NCI-H2227 (cell line): ENCODE results near the gene ARHGAP23.

Experiments used
- DNase-seq: peaks from one replicate; lab custom pipeline; 2025; ENCODE audit not compliant: unreplicated experiment; lab: John Stamatoyannopoulos, UW

ARHGAP23 gene

GRCh38 chr17:38428112-38428642 is at the start of gene ARHGAP23:
TSS of gene ARHGAP23 (plus strand) at chr17:38428464. CDS start at chr17:38428486, 22 bp downstream.
- peak; percentile 32 for DNase-seq

DNA sequence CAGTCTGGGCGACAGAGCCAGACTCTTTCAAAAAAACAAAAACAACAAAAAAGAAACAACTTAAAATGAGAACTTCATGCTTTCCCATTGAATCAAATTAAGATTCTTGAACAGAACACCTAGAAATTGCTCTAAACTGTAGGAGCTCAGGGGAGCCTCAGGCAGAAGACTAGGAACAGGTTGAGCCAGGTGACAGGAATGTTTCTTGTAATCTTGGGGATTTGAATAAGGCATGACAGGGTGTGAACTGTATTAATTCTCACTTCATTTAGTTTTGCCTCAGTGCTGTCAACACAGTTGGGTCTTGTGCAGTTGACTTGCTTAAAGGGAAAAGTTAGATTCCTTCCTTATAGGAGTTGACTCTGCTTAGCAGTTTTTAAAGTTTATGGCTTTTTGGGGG is 48.8 kb upstream of the ARHGAP23 start:
- DNase-seq = no peak

GRCh38 chr17:38395090-38395489 is 33.2 kb upstream of the ARHGAP23 start:
- no peak for DNase-seq

GRCh38 chr17:38397227-38397626 is 31.0 kb upstream of the ARHGAP23 start:
- DNase-seq = no peak

DNA sequence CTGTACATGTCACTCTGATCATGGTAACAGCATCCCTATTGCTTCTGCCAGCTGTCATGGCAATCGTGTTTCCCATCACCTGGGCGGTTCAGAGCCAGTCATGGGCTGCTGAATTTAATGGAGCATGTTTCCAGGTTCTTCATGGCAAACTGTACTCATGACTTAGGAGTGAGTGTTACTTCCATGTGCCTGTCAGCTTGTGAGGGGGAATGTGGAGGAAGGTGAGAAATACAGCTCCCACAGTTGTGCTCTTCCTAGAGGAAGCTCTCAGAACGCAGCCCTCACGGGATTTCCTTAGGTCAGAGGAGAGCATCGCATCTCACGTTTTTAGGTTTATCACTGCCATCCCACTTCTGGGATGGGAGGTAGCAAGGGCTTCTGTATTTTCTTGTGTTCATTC is 28.0 kb upstream of the ARHGAP23 start:
- no peak for DNase-seq

GRCh38 chr17:38401459-38401858 is 26.8 kb upstream of the ARHGAP23 start:
- DNase-seq = no peak

DNA sequence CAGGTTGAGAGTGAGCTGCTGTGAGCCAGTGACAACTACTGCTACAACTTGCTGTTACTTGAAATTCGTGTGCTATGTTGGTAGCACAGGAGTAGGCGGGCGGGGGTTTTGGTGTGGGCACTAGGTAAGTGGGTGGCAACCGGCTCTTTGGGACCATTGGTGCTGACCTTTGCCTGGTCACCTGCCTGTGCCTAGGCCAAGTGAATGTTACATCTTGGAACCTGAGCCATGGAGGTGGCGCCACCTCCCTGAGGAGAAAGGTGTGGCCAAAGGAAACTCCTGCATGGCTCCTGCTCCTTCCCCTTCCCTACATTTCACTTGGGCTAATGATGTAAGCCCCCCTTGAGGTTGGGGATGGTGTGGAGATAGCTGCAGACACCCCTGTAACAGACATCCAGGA is 25.4 kb upstream of the ARHGAP23 start:
- no peak for DNase-seq

- peak; percentile 74 for DNase-seq
These were observed 24.8 kb upstream of the ARHGAP23 start for GRCh38 chr17:38403491-38403890.

DNA sequence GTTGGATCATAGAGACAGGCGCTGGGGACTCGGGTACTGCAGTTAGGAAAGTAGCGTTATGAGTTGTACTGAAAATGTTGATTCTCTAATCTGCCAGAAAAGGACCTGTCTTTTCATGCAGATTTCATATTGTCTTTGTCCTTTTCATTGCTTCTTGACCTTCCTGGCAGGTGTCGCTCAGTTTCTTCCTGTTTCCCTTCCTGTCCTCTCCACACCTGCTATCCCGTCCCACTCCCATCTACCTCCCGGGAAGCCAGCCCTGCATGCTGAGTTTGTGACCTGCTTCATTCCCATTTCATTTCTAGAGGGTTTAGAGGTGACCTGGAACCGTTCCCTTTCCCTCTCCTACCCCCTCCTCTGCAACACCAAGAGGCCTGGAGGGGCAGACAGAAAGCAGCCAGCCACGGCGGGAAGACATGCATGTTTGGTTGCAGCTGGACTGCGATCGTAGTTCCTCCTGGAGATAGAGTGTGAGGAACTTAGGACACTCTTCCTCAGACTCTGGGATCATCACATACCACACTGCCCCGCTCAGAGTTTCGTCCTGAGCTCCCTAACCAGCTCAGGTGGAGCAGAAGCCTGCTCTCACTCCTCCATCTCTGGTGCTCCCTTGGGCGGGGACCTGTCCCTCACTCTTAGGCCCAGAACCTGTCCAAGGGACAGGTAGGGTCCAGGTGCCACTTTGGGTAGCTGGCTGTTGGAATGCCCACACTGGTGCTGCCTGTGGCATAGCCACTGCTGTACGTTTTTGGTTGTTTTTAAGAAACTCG is 23.9 kb upstream of the ARHGAP23 start:
- no peak for DNase-seq

DNA sequence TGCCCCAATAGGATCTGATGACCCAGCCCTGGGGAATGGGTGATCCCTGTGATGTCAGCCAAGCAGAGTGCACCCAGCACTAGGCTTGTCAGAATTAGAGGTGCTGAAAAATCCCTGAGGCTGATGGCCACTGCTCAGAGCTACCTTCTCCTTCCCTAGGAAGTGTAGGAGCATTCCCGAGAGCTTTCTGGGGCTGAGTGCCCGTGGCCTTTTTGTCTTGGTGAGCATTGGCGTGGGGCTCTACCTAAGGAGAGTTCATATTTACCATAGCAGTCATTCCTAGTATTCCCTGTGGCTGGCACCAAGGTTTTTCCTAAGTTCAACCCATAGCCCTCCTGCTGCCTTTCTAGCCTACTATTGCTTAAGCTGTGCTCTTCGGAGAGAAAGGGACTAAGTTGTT is 22.6 kb upstream of the ARHGAP23 start:
- no peak for DNase-seq

- DNase-seq = no peak
These were observed 18.1 kb upstream of the ARHGAP23 start for GRCh38 chr17:38410201-38410600.

GRCh38 chr17:38415250-38416194 is 12.7 kb upstream of the ARHGAP23 start:
- peak; percentile 84 for DNase-seq

GRCh38 chr17:38416840-38417209 is 11.4 kb upstream of the ARHGAP23 start:
- no peak for DNase-seq

- DNase-seq = no peak
These were observed 10.9 kb upstream of the ARHGAP23 start for GRCh38 chr17:38417210-38417951.

DNA sequence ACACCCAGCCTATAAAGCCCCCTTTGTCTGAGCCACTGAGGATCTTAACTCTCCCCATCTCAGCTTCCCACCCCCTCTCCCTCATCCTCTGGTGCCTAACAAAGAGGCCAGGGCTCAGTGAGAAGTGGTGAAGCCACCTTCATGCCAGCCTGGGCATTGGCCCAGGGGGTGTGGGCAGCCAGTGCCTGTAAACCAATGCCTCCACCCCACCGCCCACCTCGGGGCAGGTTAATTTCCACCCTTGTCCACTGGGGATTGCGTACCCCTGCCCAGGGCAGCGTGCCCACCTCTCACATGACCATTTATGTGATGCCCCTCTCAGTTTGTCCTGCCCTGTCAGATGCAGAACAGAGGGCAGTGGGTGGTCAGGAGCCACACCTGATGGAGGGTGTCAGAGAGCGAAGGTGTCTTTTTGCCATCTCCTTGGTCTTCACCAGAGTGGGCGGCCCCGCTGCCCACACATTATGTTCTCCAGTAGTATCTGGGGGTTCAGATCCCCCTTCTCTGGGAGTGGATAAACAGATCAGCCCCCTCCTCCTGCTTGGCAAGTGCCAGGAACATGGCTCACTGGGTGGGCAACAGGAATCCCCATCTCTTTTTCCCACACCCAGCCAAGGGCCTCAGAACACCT is 10.1 kb upstream of the ARHGAP23 start:
- no peak for DNase-seq

DNA sequence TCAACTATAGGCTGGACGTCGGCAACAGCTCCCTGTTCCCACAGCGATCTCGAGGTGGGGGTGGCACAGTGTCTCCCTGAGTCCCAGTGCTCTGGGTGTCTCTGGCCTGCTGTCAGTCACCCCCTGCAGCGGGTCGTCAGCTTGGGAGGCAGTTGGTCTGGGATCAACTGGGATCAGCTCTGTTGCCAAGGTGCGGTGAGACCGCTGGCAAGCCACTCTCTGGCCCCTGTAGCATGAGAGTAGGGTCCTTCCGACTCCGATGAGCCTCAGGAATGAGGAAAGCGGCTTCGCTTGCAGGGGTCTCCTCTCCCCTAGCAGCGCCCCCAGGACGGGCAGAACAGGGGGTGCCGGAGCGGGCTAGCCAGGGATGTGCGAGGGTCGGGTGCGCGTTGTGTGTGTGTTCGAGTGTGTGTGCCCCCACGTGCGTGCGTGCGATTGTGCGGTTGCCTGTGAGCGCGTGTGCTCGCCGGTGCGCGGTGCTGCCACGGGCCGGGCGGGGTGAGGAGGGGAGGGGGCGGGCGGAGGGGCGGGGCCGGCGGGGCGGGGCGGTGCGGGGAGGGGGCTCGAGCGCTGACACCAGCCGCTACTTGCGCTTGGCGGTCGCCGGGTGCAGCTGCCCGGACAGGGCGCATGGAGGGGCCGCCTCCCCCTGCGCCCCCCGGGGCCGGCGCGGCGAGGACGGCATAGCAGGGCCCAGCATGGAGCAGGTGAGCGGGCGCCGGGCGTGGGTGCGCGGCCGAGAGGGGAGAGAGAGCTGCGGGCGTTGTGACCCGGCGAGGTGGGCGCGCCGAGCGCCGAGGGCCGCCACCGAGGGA is 9.4 kb upstream of the ARHGAP23 start:
- DNase-seq = peak; percentile 49

GRCh38 chr17:38419508-38419981 is 8.7 kb upstream of the ARHGAP23 start:
- peak; percentile 41 for DNase-seq

DNA sequence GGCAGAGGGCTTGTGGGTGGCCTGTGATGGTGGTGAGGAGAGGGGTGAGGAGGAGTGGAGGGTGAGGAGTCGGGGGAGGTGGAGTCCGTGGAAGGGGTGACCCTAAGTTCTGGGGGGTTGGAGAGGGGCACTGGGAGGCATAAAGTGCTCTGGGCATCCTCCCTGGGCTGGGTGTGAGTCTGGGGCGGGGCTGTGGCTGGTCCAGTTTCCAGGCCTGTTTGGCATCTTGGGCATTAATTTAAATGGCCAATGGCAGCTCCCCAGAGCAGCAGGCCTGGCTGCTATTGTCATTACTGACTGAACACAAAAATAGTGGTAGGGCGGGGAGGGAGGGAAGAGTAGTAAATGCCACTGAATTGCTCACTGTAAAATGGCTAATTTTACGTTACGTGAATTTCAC is 7.7 kb upstream of the ARHGAP23 start:
- DNase-seq = no peak

- DNase-seq = peak; percentile 50
These were observed 7.0 kb upstream of the ARHGAP23 start for GRCh38 chr17:38421171-38421841.
